ENCODE data around the gene RHBDD2. TPM values are rescaled to one million over a fixed set of nuclear protein-coding genes. Genes with fewer than 3 reads are reported as not detected.
A peak's percentile ranks its signal among the peaks of the same experiment; 100 is the strongest.
"Not testable (repeated sequence)": the region's sequence is repeated elsewhere in the genome, so short reads cannot be mapped to it uniquely, and the experiment has no call there.

RHBDD2 gene
- 78.6 TPM for polyA plus RNA-seq (2013, experiment 1 of 2)
- 78.6 TPM for polyA plus RNA-seq (2013, experiment 2 of 2)

DNA sequence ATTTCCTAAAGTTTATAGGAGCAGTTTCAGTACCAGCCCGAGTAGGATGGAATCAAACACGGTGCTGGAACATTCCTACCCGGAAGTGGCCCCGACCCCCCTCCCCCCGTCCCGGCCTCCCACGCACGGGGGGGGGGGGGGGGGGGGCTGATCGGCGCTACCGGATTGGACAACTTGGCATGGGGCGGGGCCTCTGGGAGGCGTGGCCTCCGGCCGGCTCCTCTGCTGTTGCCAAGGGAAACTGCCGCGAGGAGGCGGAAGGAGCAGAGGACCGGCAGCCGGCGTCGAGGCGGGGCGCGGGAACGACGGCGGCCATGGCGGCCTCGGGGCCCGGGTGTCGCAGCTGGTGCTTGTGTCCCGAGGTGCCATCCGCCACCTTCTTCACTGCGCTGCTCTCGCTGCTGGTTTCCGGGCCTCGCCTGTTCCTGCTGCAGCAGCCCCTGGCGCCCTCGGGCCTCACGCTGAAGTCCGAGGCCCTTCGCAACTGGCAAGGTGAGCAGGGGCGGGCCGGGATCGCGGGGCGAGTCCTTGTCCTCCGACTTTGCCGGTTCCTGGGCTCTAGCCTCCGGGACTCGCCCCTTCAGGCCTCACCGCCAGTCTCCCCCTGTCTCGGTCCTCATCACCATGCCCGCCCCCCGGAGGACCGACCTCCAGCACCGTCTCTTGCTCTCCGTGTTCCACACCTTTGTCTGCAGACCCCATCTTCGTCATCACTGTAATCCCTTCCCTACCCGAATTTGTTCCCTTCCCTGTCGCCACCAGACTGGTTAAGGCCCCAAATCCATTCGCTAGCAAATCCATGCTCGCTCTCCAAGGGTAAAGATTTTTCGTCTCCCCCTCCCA, at the start of gene RHBDD2:
TSS of gene RHBDD2 (plus strand) at position 266 of the 843 bp plus-strand sequence. CDS start at position 315, 49 bp downstream.
- 1% methylated on average over 54 of the region's 65 CpGs for WGBS
- peak within 1 kb of the TSS; percentile 78 for H3K4me2 ChIP-seq (ENCODE audit: low read length, poor library complexity, severe bottlenecking)

DNA sequence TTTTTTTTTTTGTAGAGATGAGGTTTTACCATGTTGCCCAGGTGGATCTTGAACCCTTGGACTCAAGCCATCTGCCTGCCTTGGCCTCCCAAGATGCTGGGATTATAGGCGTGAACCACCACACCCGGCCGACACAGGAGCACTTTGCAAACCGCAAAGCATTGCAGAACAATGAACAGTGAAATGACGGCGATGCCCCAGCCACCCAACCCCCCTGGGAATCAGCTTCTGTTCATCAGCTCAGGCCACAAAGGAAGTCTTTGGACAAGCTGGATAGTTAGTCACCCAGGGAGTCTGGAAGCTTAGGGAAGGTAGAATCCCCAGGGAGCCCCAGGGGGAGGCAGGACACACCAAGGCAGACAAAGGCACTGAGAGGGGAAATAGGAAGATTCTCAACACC, 49.2 kb upstream of the RHBDD2 start:
- H3K4me1 ChIP-seq (ENCODE audit: control insufficient read depth, insufficient read depth, low read depth, low read length); H4K91ac ChIP-seq (ENCODE audit: low read length); H3K27ac ChIP-seq (ENCODE audit: low read length, poor library complexity, severe bottlenecking); H2AK5ac ChIP-seq (ENCODE audit: low read length, severe bottlenecking); H3K9ac ChIP-seq (ENCODE audit: low read length); H3K4me2 ChIP-seq (ENCODE audit: low read length, poor library complexity, severe bottlenecking); H2BK15ac ChIP-seq (ENCODE audit: low read depth, poor library complexity, severe bottlenecking); H3K23ac ChIP-seq (ENCODE audit: low read length in 2 of 2); H4K8ac ChIP-seq (ENCODE audit: low read length); H3K9me3 ChIP-seq (ENCODE audit: control insufficient read depth, low read length); H2AFZ ChIP-seq (ENCODE audit: low read depth, low read length); H3K4me3 ChIP-seq (ENCODE audit: insufficient read depth in 1 of 2, low read depth in 1 of 2, low read length in 2 of 2); H2BK12ac ChIP-seq (ENCODE audit: low read length in 2 of 2); H3K14ac ChIP-seq (ENCODE audit: low read length in 2 of 2); H3K79me1 ChIP-seq (replicated peaks; ENCODE audit: low read length, poor library complexity, severe bottlenecking); H3K4ac ChIP-seq (ENCODE audit: low read depth in 1 of 2, low read length in 2 of 2); H3K18ac ChIP-seq (ENCODE audit: low read depth in 1 of 2, low read length in 2 of 2); H2BK5ac ChIP-seq (ENCODE audit: low read depth, low read length, poor library complexity, severe bottlenecking); H3K36me3 ChIP-seq (ENCODE audit: control insufficient read depth in 1 of 2, insufficient read depth in 2 of 2, low read depth in 1 of 2, low read length in 2 of 2); H2BK120ac ChIP-seq (ENCODE audit: low read depth, low read length): not testable (repeated sequence)
- peaks cover 0 to 28% of the 10 kb centered on the region in 2 experiments for H3K27me3 ChIP-seq (ENCODE audit: control insufficient read depth in 1 of 2, insufficient read depth in 1 of 2, low read length in 2 of 2)
- DNase-seq, result peak; percentile 50
- WGBS, result 82% methylated on average over 6 of the region's 6 CpGs

More for the DNA sequence above, at the start of gene RHBDD2:
- H3K36me3 ChIP-seq (ENCODE audit: control insufficient read depth in 1 of 2, insufficient read depth in 2 of 2, low read depth in 1 of 2, low read length in 2 of 2), result peaks cover 23 to 36% of the 10 kb centered on the region in 2 experiments
- peak within 1 kb of the TSS; percentile 96 to 97 for H3K18ac ChIP-seq (ENCODE audit: low read depth in 1 of 2, low read length in 2 of 2)
- DNase-seq, result peak; percentile 94
- H4K8ac ChIP-seq (ENCODE audit: low read length), result peak within 1 kb of the TSS; percentile 99
- peak within 1 kb of the TSS in 1 of 2 experiments; percentile 70 for H3K23ac ChIP-seq (ENCODE audit: low read length in 2 of 2)
- no peaks in the 10 kb centered on the region for H3K27me3 ChIP-seq (ENCODE audit: control insufficient read depth in 1 of 2, insufficient read depth in 1 of 2, low read length in 2 of 2)
- peak within 1 kb of the TSS; percentile 72 for H2AFZ ChIP-seq (ENCODE audit: low read depth, low read length)
- peak within 1 kb of the TSS in 1 of 2 experiments; percentile 100 for H3K14ac ChIP-seq (ENCODE audit: low read length in 2 of 2)
- H2AK5ac ChIP-seq (ENCODE audit: low read length, severe bottlenecking), result peak within 1 kb of the TSS; percentile 84
- H2BK15ac ChIP-seq (ENCODE audit: low read depth, poor library complexity, severe bottlenecking), result peak within 1 kb of the TSS; percentile 94
- peaks cover 10% of the 10 kb centered on the region for H3K4me1 ChIP-seq (ENCODE audit: control insufficient read depth, insufficient read depth, low read depth, low read length)
- peak within 1 kb of the TSS; percentile 95 for H3K9ac ChIP-seq (ENCODE audit: low read length)
- H3K4ac ChIP-seq (ENCODE audit: low read depth in 1 of 2, low read length in 2 of 2), result peak within 1 kb of the TSS; percentile 91 to 97
- peak within 1 kb of the TSS; percentile 91 for H3K4me3 ChIP-seq (ENCODE audit: insufficient read depth in 1 of 2, low read depth in 1 of 2, low read length in 2 of 2)
- peak within 1 kb of the TSS; percentile 97 for H4K91ac ChIP-seq (ENCODE audit: low read length)
- H3K27ac ChIP-seq (ENCODE audit: low read length, poor library complexity, severe bottlenecking), result peak within 1 kb of the TSS; percentile 75
- peak within 1 kb of the TSS; percentile 55 for H2BK120ac ChIP-seq (ENCODE audit: low read depth, low read length)
- peaks cover 26% of the 10 kb centered on the region for H3K79me1 ChIP-seq (replicated peaks; ENCODE audit: low read length, poor library complexity, severe bottlenecking)
- H2BK5ac ChIP-seq (ENCODE audit: low read depth, low read length, poor library complexity, severe bottlenecking), result no peak within 1 kb of the TSS
- H3K9me3 ChIP-seq (ENCODE audit: control insufficient read depth, low read length), result no peaks in the 10 kb centered on the region
- peak within 1 kb of the TSS; percentile 91 to 93 for H2BK12ac ChIP-seq (ENCODE audit: low read length in 2 of 2)

DNA sequence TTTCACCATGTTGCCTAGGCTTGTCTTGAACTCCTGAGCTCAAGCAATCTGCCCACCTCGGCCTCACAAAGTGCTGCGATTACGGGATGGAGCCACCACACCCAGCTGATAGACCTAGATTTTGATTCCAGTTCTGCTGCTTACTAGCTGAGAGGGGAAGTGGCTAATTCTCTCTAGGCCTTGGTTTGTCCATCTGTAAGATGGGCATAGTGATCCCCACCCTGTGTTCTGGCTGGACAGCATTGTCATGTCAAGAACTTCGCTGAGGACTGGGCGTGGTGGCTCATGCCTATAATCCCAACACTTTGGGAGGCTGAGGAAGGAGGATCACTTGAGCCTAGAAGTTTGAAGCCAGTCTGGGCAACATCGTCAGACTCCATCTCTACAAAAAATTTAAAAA, 47.9 kb upstream of the RHBDD2 start:
- Histone ChIP-seq H3K14ac (ENCODE audit: low read length in 2 of 2) (no peak overlapping the region), H2BK15ac (ENCODE audit: low read depth, poor library complexity, severe bottlenecking) (no peak overlapping the region), H3K27me3 (ENCODE audit: control insufficient read depth in 1 of 2, insufficient read depth in 1 of 2, low read length in 2 of 2) (peaks cover 0 to 22% of the 10 kb centered on the region in 2 experiments), H3K9ac (ENCODE audit: low read length) (no peak overlapping the region), H4K91ac (ENCODE audit: low read length) (no peak overlapping the region), H3K79me1 (replicated peaks; ENCODE audit: low read length, poor library complexity, severe bottlenecking) (no peaks in the 10 kb centered on the region), H3K23ac (ENCODE audit: low read length in 2 of 2) (no peak overlapping the region), H2AK5ac (ENCODE audit: low read length, severe bottlenecking) (no peak overlapping the region), H3K4me1 (ENCODE audit: control insufficient read depth, insufficient read depth, low read depth, low read length) (peaks cover 5% of the 10 kb centered on the region), H2AFZ (ENCODE audit: low read depth, low read length) (no peak overlapping the region), H3K4ac (ENCODE audit: low read depth in 1 of 2, low read length in 2 of 2) (no peak overlapping the region), H3K36me3 (ENCODE audit: control insufficient read depth in 1 of 2, insufficient read depth in 2 of 2, low read depth in 1 of 2, low read length in 2 of 2) (no peaks in the 10 kb centered on the region), H3K4me2 (ENCODE audit: low read length, poor library complexity, severe bottlenecking) (no peak overlapping the region), H3K27ac (ENCODE audit: low read length, poor library complexity, severe bottlenecking) (no peak overlapping the region), H3K18ac (ENCODE audit: low read depth in 1 of 2, low read length in 2 of 2) (no peak overlapping the region), H2BK5ac (ENCODE audit: low read depth, low read length, poor library complexity, severe bottlenecking) (no peak overlapping the region), H2BK120ac (ENCODE audit: low read depth, low read length) (no peak overlapping the region), H2BK12ac (ENCODE audit: low read length in 2 of 2) (no peak overlapping the region), H3K4me3 (ENCODE audit: insufficient read depth in 1 of 2, low read depth in 1 of 2, low read length in 2 of 2) (no peak overlapping the region), H3K9me3 (ENCODE audit: control insufficient read depth, low read length) (no peaks in the 10 kb centered on the region), H4K8ac (ENCODE audit: low read length) (no peak overlapping the region)
- no peak for DNase-seq
- WGBS, result 92% methylated on average over 5 of the region's 6 CpGs

DNA sequence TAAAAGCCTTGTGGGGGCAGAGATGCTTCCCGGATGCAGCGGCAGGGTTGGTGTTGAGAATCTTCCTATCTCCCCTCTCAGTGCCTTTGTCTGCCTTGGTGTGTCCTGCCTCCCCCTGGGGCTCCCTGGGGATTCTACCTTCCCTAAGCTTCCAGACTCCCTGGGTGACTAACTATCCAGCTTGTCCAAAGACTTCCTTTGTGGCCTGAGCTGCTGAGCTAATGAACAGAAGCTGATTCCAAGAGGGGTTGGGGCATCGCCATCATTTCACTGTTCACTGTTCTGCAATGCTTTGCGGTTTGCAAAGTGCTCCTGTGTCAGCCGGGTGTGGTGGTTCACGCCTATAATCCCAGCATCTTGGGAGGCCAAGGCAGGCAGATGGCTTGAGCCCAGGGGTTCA, 45.2 kb upstream of the RHBDD2 start:
- DNase-seq; H2BK15ac ChIP-seq (ENCODE audit: low read depth, poor library complexity, severe bottlenecking); H3K27ac ChIP-seq (ENCODE audit: low read length, poor library complexity, severe bottlenecking); H2AK5ac ChIP-seq (ENCODE audit: low read length, severe bottlenecking); H3K79me1 ChIP-seq (replicated peaks; ENCODE audit: low read length, poor library complexity, severe bottlenecking); H3K9me3 ChIP-seq (ENCODE audit: control insufficient read depth, low read length); H3K23ac ChIP-seq (ENCODE audit: low read length in 2 of 2); H2BK5ac ChIP-seq (ENCODE audit: low read depth, low read length, poor library complexity, severe bottlenecking); H2AFZ ChIP-seq (ENCODE audit: low read depth, low read length); H3K36me3 ChIP-seq (ENCODE audit: control insufficient read depth in 1 of 2, insufficient read depth in 2 of 2, low read depth in 1 of 2, low read length in 2 of 2); H3K4me3 ChIP-seq (ENCODE audit: insufficient read depth in 1 of 2, low read depth in 1 of 2, low read length in 2 of 2); H3K18ac ChIP-seq (ENCODE audit: low read depth in 1 of 2, low read length in 2 of 2); H3K4me1 ChIP-seq (ENCODE audit: control insufficient read depth, insufficient read depth, low read depth, low read length); H3K4ac ChIP-seq (ENCODE audit: low read depth in 1 of 2, low read length in 2 of 2); H3K9ac ChIP-seq (ENCODE audit: low read length); H4K8ac ChIP-seq (ENCODE audit: low read length); H4K91ac ChIP-seq (ENCODE audit: low read length); H3K4me2 ChIP-seq (ENCODE audit: low read length, poor library complexity, severe bottlenecking); H2BK120ac ChIP-seq (ENCODE audit: low read depth, low read length): not testable (repeated sequence)
- 90% methylated on average over 6 of the region's 6 CpGs for WGBS
- Histone ChIP-seq H2BK12ac (ENCODE audit: low read length in 2 of 2) (peak overlapping the region in 1 of 2 experiments; percentile 54), H3K27me3 (ENCODE audit: control insufficient read depth in 1 of 2, insufficient read depth in 1 of 2, low read length in 2 of 2) (peaks cover 0 to 11% of the 10 kb centered on the region in 2 experiments), H3K14ac (ENCODE audit: low read length in 2 of 2) (peak overlapping the region in 1 of 2 experiments; percentile 32)
